HG03103 (cell line): ENCODE measurements around the gene GCK.
"Not testable (repeated sequence)": the region's sequence is repeated elsewhere in the genome, so short reads cannot be mapped to it uniquely, and the experiment has no call there.

ENCODE experiments used
- ATAC-seq: cut with Tn5 transposase; IDR thresholded peaks from one replicate; pipeline ENCODE4 v1.9.1; 2021; ENCODE audit warnings: low read depth; ENCODE audit not compliant: unreplicated experiment

Gene GCK

DNA sequence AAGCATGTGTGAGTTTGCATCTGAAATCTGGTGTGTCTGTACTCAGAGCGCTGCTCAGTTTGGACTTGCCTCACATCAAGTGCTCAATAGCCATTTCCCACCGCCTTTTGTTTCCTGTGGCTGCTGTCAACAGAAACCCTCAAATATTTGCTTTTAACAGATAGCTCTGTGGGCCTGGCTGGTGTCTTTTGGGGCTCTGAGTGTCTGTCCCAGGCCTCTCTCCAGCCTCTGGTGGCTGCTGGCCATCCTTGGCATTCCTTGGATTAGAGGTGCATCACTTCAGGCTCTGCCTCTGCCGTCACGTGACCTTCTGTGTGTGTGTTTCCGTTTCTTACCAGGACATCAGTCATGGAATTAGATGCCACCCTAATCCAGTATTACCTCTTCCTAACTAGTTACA, 20.9 kb upstream of the GCK start:
- no peak for ATAC-seq

DNA sequence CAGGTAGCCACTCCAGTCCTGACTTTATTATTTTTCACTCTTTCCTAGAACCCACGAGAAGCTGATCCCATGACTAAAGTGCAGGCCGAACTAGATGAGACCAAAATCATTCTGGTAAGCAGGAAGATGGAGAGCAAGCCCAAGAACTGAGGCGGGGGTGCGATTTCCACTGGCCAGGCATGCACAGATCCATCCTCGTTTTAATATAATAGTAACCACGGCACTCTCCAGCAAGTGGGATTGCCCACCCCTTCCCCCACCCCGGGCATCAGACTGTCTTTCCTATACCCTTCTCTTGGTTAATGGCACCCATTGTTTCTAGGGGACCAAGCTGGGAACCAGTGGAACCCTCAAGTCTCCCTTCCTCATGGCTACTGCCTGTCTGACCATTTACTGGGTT, 18.8 kb upstream of the GCK start:
- no peak for ATAC-seq

DNA sequence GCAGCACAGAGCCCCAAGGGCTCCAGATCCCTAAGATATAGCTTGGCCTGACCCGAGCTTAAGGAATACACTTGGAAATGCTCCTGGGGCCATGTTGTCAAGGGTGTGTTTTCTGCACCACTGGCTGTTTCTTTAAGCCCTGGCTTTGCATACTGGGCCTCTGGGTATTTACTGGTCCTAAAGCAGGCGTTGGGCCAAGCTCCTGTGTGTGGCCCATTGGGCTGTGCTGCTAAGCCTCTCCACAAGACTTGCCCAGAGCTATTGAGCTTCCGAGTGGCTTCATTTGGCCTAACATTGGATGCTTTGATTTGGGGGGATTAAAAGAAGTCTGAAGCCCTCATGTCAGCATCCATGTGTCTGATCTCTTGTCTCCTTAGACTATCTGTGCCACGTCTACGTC, 16.8 kb upstream of the GCK start:
- ATAC-seq, result no peak

DNA sequence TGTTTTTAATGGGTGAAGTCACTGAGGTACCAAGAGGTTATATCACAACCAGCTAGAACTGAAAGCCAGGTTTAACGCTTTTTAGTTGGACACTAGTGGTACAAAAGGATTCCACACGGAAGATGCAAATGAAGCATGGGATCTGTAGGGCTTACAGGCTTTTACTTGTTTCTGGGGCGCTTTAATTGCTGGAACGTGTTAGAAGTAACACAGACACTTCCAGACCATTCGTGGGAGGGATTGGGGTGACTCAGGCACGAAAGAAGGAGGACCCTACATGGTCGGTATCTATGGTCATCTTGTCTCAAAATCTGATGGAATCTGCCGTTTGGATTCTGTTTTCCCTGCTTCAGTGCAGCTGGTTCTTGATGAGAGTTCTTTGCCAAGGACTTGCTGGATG, 12.6 kb upstream of the GCK start:
- ATAC-seq, result no peak

- ATAC-seq, result peak; percentile 93
Observed at GRCh38 chr7:44200699-44201461, 11.6 kb upstream of the GCK start, which contains the start of gene YKT6. TSS of gene YKT6 (plus strand) at chr7:44200978. CDS start at chr7:44201136, 158 bp downstream.

- not testable (repeated sequence) for ATAC-seq
Observed at GRCh38 chr7:44200163-44200562, 10.9 kb upstream of the GCK start.

DNA sequence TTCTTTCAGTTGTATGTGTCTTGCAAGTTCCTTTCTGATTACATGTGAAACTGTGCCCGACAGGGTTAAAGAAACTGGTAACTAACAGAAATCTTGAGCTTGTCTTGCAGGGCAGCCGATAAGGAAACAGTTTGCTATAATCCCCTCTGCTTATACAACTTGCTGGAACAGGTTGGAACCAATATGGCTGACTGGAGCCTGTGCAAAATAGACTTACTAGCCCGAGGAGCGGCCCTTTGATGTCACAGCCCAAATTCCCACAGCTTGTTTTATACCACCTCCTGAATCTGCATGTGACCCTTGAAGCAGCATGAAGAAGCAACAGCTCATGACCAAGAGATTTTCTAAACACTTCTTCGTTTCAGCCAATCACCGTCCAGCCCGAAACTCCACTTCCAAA, 8.2 kb upstream of the GCK start:
- ATAC-seq, result no peak

DNA sequence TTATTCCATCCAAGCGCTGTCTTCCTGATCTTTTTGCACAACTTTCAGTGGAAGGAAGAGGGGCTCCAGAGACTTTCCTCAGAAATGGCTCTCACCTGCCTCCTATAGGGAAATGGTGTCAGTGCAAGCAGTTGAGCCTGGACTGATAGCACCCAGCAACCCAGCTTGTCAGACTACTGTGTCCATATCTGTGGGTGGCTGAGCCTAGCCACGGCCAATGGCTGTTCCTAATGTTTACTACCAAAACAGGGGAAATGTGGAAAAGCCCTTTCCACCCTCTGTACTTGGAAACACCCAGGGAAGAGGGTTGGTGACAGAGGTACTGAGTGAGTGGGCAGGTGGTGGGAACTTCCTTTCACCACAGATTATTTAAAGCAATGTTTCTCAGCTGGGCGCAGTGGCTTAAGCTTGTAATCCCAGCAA, 7.2 kb upstream of the GCK start:
- ATAC-seq, result no peak

- no peak for ATAC-seq
Observed at GRCh38 chr7:44195889-44196288, 6.7 kb upstream of the GCK start.

GRCh38 chr7:44194562-44195145, 5.4 kb upstream of the GCK start:
- ATAC-seq, result no peak

DNA sequence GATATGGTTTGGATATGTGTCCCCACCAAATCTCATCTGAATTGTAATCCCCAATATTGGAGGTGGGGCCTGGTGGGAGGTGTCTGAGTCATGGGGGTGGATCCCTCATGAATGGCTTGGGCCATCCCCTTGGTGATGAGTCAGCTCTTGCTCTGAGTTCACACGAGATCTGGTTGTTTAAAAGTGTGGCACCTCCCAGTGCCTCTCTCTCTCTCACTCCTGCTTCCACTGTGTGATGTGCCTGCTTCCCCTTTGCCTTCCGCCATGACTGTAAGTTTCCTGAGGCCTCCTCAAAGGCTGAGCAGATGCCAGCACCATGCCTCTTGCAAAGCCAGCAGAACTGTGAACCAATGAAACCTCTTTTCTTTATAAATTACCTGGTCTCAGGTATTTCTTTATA, 4.8 kb upstream of the GCK start:
- ATAC-seq, result no peak

GRCh38 chr7:44193011-44193802, 4.0 kb upstream of the GCK start:
- ATAC-seq, result no peak

- no peak for ATAC-seq
Observed at GRCh38 chr7:44191171-44191570, 1.9 kb upstream of the GCK start.

DNA sequence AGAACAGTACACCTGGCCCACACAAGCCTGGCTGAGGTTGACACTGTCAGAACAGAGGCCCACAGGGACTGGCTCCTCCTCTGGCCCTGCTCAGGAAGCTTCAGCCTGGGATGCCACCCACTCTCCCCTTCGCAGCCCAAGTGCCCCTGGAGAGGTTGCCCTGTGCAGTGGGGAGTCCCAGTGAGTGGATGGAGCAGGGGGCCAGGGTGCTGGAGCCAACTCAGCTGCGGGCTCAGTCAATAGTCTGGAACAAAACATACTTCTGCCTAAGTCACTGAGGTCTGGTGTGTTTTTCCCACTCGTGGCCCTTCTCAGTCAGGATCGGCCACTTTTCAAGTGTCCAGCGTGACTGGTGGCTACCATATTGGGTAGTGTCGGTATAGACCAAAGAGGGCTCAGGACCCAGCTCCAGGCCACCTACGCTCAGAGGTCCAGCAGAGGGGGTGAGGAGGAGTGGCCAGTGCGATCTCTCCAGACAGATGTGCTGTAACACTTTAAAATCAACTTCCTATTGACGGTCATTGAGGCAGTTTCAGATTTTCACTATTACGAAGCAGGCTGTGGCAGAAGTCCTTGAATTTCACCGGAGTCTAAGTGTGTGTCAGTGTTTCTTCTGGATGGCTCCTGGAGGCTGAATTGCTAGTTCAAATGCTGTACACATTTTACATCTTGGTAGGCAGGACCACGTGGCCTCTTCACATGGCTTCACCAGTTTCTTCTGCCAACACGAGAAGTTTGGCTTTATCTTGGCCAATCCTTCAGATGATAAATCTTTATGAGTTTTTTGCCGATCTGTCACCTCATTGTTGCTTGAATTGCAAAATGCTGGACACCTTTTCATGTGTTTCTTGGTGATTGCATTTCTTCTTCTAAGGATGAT, 994 bp upstream of the GCK start:
- ATAC-seq, result no peak

DNA sequence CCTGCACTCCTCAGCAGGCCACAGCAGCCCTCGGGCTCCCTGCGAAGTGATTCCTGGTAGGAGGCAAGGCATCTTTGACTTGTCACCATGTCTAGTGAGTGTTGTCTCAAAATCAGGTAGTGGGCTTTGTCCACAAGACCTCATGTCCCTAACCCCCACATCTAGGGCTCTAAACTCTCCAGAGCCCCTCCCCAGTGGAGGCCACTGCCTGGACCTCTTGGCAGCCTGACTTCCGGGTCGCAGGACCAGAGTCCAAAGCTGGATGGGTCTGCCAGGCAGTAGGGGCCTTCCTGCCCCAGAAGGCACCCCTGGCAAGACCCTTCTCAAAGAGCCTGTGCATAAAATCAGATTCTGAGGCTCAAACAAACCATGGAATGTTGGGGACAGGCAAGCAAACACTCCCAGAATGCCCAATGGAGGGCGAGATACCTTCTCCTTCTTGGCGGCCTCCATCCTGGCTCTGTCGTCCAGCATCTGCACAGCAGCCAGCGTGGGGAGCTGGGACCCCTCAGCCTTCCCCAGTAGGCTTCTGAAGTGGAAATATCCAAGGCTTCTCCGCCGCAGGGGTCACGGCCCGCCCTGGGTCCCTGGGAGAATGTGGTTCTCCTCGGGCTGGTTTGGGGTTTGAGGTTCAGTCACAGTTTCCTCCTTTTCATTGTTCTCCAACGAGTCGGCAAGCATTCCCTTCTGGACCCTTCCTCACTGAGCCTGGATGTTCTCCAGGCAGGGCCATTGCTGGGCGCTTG, 586 bp downstream of the GCK start:
- ATAC-seq, result no peak

- no peak for ATAC-seq
Observed at GRCh38 chr7:44187636-44188416, 1.4 kb downstream of the GCK start.

DNA sequence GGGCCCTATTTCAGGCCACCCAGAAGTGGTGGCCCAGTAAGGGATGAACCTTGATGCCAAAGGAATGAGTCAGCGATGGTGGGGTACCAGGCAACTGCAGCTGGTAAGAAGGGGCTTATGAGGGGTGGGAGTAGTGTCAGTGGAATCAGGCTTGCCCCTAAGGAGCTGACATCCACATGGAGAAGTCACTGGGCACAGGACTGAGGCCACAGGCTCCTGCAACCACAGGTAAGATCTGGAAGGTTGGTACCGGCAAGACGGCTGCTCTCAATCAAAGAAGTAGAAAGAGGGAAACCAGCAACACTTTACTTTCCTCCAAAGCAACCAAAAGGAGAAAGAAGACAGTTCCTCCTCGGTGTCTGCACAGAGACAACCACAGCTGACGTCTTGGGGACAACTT, 2.5 kb downstream of the GCK start:
- ATAC-seq, result no peak

DNA sequence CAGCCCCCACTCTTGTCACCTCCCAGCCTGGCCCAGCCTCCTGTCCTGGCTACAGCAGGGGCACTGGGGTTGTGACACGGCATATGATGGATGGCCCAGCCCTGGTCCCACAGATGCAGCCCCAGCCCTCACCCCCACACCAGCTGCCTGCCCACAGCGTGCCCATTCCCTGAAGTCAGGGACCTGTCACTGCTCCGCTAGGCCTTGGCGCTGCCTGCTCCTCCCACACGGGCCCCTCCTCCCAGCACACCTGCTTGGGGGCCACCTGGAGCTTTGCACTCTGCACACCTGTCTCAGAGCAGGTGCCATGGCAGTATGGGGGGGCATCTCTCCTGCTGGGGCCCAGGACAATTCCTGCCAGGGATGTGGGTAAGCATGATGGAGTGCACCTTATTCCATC, 3.5 kb downstream of the GCK start:
- ATAC-seq, result no peak

- no peak for ATAC-seq
Observed at GRCh38 chr7:44184873-44185446, 4.3 kb downstream of the GCK start.
